Endodermal cell (in vitro differentiated cells): Measurements from ENCODE around the gene CIT. TPM values are rescaled to one million over a fixed set of nuclear protein-coding genes. Genes with fewer than 3 reads are reported as not detected.
A peak's percentile ranks its signal among the peaks of the same experiment; 100 is the strongest.

ENCODE experiments used
- DNase-seq: peaks from one replicate; pipeline ENCODE4 v3.0.0-alpha.2; 2017
- H3K27ac ChIP-seq: 2 replicates; pipeline ENCODE4 v1.5.1; 2013; ENCODE audit warnings: mild to moderate bottlenecking, low read depth, low read length, moderate library complexity
- H3K27me3 ChIP-seq: 2 replicates; pipeline ENCODE4 v1.6.1; 2013; ENCODE audit warnings: mild to moderate bottlenecking, low read length, moderate library complexity; ENCODE audit not compliant: insufficient read depth, control insufficient read depth, poor library complexity, severe bottlenecking
- H3K36me3 ChIP-seq: 2 replicates; pipeline ENCODE4 v1.7.0; 2013; ENCODE audit warnings: mild to moderate bottlenecking, low read length, moderate library complexity; ENCODE audit not compliant: control insufficient read depth, insufficient read depth
- H3K4me1 ChIP-seq: one replicate; pipeline ENCODE4 v1.7.0; 2013; ENCODE audit warnings: low read length; ENCODE audit not compliant: control insufficient read depth, insufficient read depth
- H3K4me3 ChIP-seq: 2 replicates; pipeline ENCODE4 v1.5.1; 2013; ENCODE audit warnings: mild to moderate bottlenecking, low read length, moderate library complexity
- H3K9ac ChIP-seq: 2 replicates; pipeline ENCODE4 v1.6.1; 2013; ENCODE audit warnings: mild to moderate bottlenecking, low read length, moderate library complexity; ENCODE audit not compliant: poor library complexity, severe bottlenecking; ENCODE audit errors: extremely low read depth
- H3K9me3 ChIP-seq: 2 replicates; pipeline ENCODE4 v1.6.1; 2013; ENCODE audit warnings: mild to moderate bottlenecking, low read length, moderate library complexity; ENCODE audit not compliant: control insufficient read depth
- H3K27ac Mint-ChIP-seq: 2 replicates; pipeline ENCODE4 v1.8.0; 2020; ENCODE audit warnings: mixed read lengths
- H3K27me3 Mint-ChIP-seq: 2 replicates; pipeline ENCODE4 v1.8.0; 2021; ENCODE audit warnings: mild to moderate bottlenecking, mixed read lengths; ENCODE audit not compliant: insufficient read depth
- H3K36me3 Mint-ChIP-seq: 2 replicates; pipeline ENCODE4 v1.8.0; 2020; ENCODE audit warnings: low read depth, mixed read lengths
- H3K4me1 Mint-ChIP-seq: 2 replicates; pipeline ENCODE4 v1.8.0; 2020; ENCODE audit warnings: mixed read lengths
- H3K4me3 Mint-ChIP-seq: 2 replicates; pipeline ENCODE4 v1.8.0; 2020; ENCODE audit warnings: mild to moderate bottlenecking, moderate library complexity, mixed read lengths
- H3K9me3 Mint-ChIP-seq: 2 replicates; pipeline ENCODE4 v1.8.0; 2020; ENCODE audit warnings: mild to moderate bottlenecking, mixed read lengths
- CTCF ChIP-seq: fragments of 200-600 bp; sonication (generic); conservative IDR thresholded peaks from 2 replicates; pipeline ENCODE4 v1.5.0; 2021; ENCODE audit warnings: antibody characterized with exemption, mild to moderate bottlenecking
- WGBS, 2 experiments: methylation state at CpG; one replicate each; pipeline versions ENCODE4 v1.1.5 to v1.1.7; 2013; ENCODE audit warnings: missing lambda C conversion rate in 2 of 2, mixed read lengths in 1 of 2; ENCODE audit not compliant: insufficient coverage in 1 of 2, insufficient read length in 1 of 2; 5-methylcytosine and 5-hydroxymethylcytosine counted together
- total RNA-seq, 2 donors: library from RNA; stranded (reverse); fragmentation: NEBNext Ultra II Directional in 1 of 2; extraction: Animal tissue kit (Norgen Biotek cat#: 25700) in 1 of 2; gene quantifications; 2 replicates in 1 of 2; 3 replicates in 1 of 2; pipeline ENCODE4 v1.2.1, GENCODE V29; 2021

CIT gene
- total RNA-seq, 2 donors from 2014 or later: 57.3 to 79.1 TPM

- Mint-ChIP-seq H3K4me1 (peaks cover 2% of the 10 kb centered on the region), H3K27me3 (no peaks in the 10 kb centered on the region), H3K36me3 (peaks cover 53% of the 10 kb centered on the region), H3K27ac (no peak overlapping the region), H3K4me3 (no peak overlapping the region), H3K9me3 (no peaks in the 10 kb centered on the region)
- no peak for DNase-seq
- Histone ChIP-seq H3K27me3 (no peaks in the 10 kb centered on the region), H3K36me3 (peaks cover 48% of the 10 kb centered on the region), H3K4me3 (no peak overlapping the region), H3K9me3 (no peaks in the 10 kb centered on the region), H3K4me1 (no peaks in the 10 kb centered on the region), H3K9ac (no peak overlapping the region), H3K27ac (no peak overlapping the region)
- 91 to 97% methylated on average over 3 to 4 of the region's 4 CpGs for WGBS, 2 experiments
- no peak for TF ChIP-seq CTCF
These were observed 191.7 kb downstream of the CIT start for GRCh38 chr12:119685375-119685774.

- H3K9me3 ChIP-seq: no peaks in the 10 kb centered on the region
- H3K4me1 ChIP-seq: no peaks in the 10 kb centered on the region
- no peak overlapping the region for H3K4me3 ChIP-seq
- 95 to 98% methylated on average over 7 to 9 of the region's 10 CpGs for WGBS, 2 experiments
- no peak overlapping the region for H3K27ac ChIP-seq
- Mint-ChIP-seq H3K4me3 (no peak overlapping the region), H3K27me3 (no peaks in the 10 kb centered on the region), H3K9me3 (no peaks in the 10 kb centered on the region), H3K36me3 (peaks cover 57% of the 10 kb centered on the region), H3K4me1 (peaks cover 3% of the 10 kb centered on the region), H3K27ac (no peak overlapping the region)
- H3K9ac ChIP-seq: no peak overlapping the region
- no peak for DNase-seq
- H3K27me3 ChIP-seq: no peaks in the 10 kb centered on the region
- peaks cover 49% of the 10 kb centered on the region for H3K36me3 ChIP-seq
- no peak for TF ChIP-seq CTCF
These were observed 192.3 kb downstream of the CIT start for GRCh38 chr12:119684711-119685369.

GRCh38 chr12:119683816-119684215, 193.3 kb downstream of the CIT start:
- WGBS, 2 experiments: 93% methylated on average over 2 to 3 of the region's 3 CpGs
- peak; percentile 12 for DNase-seq
- Mint-ChIP-seq H3K27me3 (no peaks in the 10 kb centered on the region), H3K36me3 (peaks cover 64% of the 10 kb centered on the region), H3K4me3 (no peak overlapping the region), H3K27ac (no peak overlapping the region), H3K9me3 (no peaks in the 10 kb centered on the region), H3K4me1 (peaks cover 13% of the 10 kb centered on the region)
- Histone ChIP-seq H3K9ac (no peak overlapping the region), H3K9me3 (no peaks in the 10 kb centered on the region), H3K4me3 (no peak overlapping the region), H3K27ac (no peak overlapping the region), H3K36me3 (peaks cover 60% of the 10 kb centered on the region), H3K27me3 (no peaks in the 10 kb centered on the region), H3K4me1 (no peaks in the 10 kb centered on the region)
- no peak for TF ChIP-seq CTCF
